ENCODE data around the gene SH3D21. TPM values are rescaled to one million over a fixed set of nuclear protein-coding genes. Genes with fewer than 3 reads are reported as not detected.
A peak's percentile ranks its signal among the peaks of the same experiment; 100 is the strongest.

The SH3D21 gene
- total RNA-seq, 2 experiments from 2014 or later: 1.9 to 2.6 TPM

- Histone ChIP-seq H3K9me3 (ENCODE audit: control insufficient read depth in 1 of 2, insufficient read depth in 1 of 2, low read length in 2 of 2) (no peaks in the 10 kb centered on the region), H3K36me3 (ENCODE audit: insufficient read depth, low read length) (peaks cover 39% of the 10 kb centered on the region), H3K4me1 (ENCODE audit: insufficient read depth, low read length) (peaks cover 26% of the 10 kb centered on the region), H3K27me3 (ENCODE audit: control insufficient read depth in 1 of 2, insufficient read depth in 2 of 2, low read length in 2 of 2) (no peaks in the 10 kb centered on the region), H3K27ac (ENCODE audit: low read depth in 1 of 2, low read length in 2 of 2) (peak overlapping the region in 1 of 2 donors; percentile 0), H3K4me3 (ENCODE audit: low read length) (no peak overlapping the region)
- POLR2A ChIA-PET: no interaction called here
- Mint-ChIP-seq H3K4me3 (no peak overlapping the region), H3K27me3 (no peaks in the 10 kb centered on the region), H3K9me3 (no peaks in the 10 kb centered on the region), H3K27ac (no peak overlapping the region), H3K36me3 (ENCODE audit: low read depth) (peaks cover 35% of the 10 kb centered on the region), H3K4me1 (ENCODE audit: low read depth) (peaks cover 19% of the 10 kb centered on the region)
- TF ChIP-seq CTCF (IDR thresholded peaks at IDR 0.05): no peak
- intact Hi-C loops (cut with DNase I, micrococcal nuclease): loop anchor here in 1 of 2 experiments (10.0 kb wide), 1 partner anchor 1454 kb away; no protein-coding TSS in a partner anchor
- CTCF ChIA-PET: no interaction called here
- DNase-seq (no peak), ATAC-seq (ENCODE audit: poor library complexity) (no peak)
Observed at GRCh38 chr1:36339215-36339614, 33.0 kb downstream of the SH3D21 start.

GRCh38 chr1:36339615-36340014, 33.4 kb downstream of the SH3D21 start:
- no peaks in the 10 kb centered on the region for H3K9me3 ChIP-seq (ENCODE audit: control insufficient read depth in 1 of 2, insufficient read depth in 1 of 2, low read length in 2 of 2)
- no peak for TF ChIP-seq CTCF (IDR thresholded peaks at IDR 0.05)
- H3K27ac Mint-ChIP-seq: no peak overlapping the region
- H3K36me3 Mint-ChIP-seq (ENCODE audit: low read depth): peaks cover 39% of the 10 kb centered on the region
- no peaks in the 10 kb centered on the region for H3K9me3 Mint-ChIP-seq
- DNase-seq: no peak
- H3K4me1 ChIP-seq (ENCODE audit: insufficient read depth, low read length): peaks cover 26% of the 10 kb centered on the region
- ChIA-PET CTCF (no interaction called here), POLR2A (no interaction called here)
- H3K27me3 Mint-ChIP-seq: no peaks in the 10 kb centered on the region
- no peak overlapping the region for H3K4me3 ChIP-seq (ENCODE audit: low read length)
- ATAC-seq (ENCODE audit: poor library complexity): no peak
- H3K27me3 ChIP-seq (ENCODE audit: control insufficient read depth in 1 of 2, insufficient read depth in 2 of 2, low read length in 2 of 2): no peaks in the 10 kb centered on the region
- peaks cover 19% of the 10 kb centered on the region for H3K4me1 Mint-ChIP-seq (ENCODE audit: low read depth)
- intact Hi-C loops (cut with DNase I, micrococcal nuclease): loop anchor here in 1 of 2 experiments (5.0 to 10.0 kb wide), 2 partner anchors 43 to 1455 kb away; no protein-coding TSS in a partner anchor
- H3K36me3 ChIP-seq (ENCODE audit: insufficient read depth, low read length): peaks cover 43% of the 10 kb centered on the region
- no peak overlapping the region for H3K27ac ChIP-seq (ENCODE audit: low read depth in 1 of 2, low read length in 2 of 2)
- H3K4me3 Mint-ChIP-seq: no peak overlapping the region

GRCh38 chr1:36341626-36342320, 35.6 kb downstream of the SH3D21 start:
- no peak for DNase-seq
- H3K27me3 ChIP-seq (ENCODE audit: control insufficient read depth in 1 of 2, insufficient read depth in 2 of 2, low read length in 2 of 2): no peaks in the 10 kb centered on the region
- TF ChIP-seq CTCF (IDR thresholded peaks at IDR 0.05): no peak
- no peak overlapping the region for H3K27ac Mint-ChIP-seq
- H3K36me3 Mint-ChIP-seq (ENCODE audit: low read depth): peaks cover 57% of the 10 kb centered on the region
- H3K4me3 ChIP-seq (ENCODE audit: low read length): no peak overlapping the region
- no peaks in the 10 kb centered on the region for H3K9me3 ChIP-seq (ENCODE audit: control insufficient read depth in 1 of 2, insufficient read depth in 1 of 2, low read length in 2 of 2)
- ChIA-PET POLR2A (interaction anchor here (0.7 to 2.9 kb wide), 5 partner anchors 9 to 56 kb away, joined by 4 to 28 read pairs (median 5); partner anchors contain the start of genes LSM10 and STK40), CTCF (interaction anchor here (0.8 to 2.1 kb wide), 15 partner anchors 9 to 192 kb away, joined by 3 to 43 read pairs (median 6); partner anchors contain the start of genes SH3D21 and TRAPPC3)
- intact Hi-C loops (cut with DNase I, micrococcal nuclease): loop anchor here (1.0 to 5.0 kb wide), 4 partner anchors 28 to 80 kb away; no protein-coding TSS in a partner anchor
- H3K27ac ChIP-seq (ENCODE audit: low read depth in 1 of 2, low read length in 2 of 2): no peak overlapping the region
- peaks cover 26% of the 10 kb centered on the region for H3K4me1 ChIP-seq (ENCODE audit: insufficient read depth, low read length)
- no peak overlapping the region for H3K4me3 Mint-ChIP-seq
- ATAC-seq (ENCODE audit: poor library complexity): no peak
- H3K4me1 Mint-ChIP-seq (ENCODE audit: low read depth): peaks cover 19% of the 10 kb centered on the region
- H3K27me3 Mint-ChIP-seq: no peaks in the 10 kb centered on the region
- H3K36me3 ChIP-seq (ENCODE audit: insufficient read depth, low read length): peaks cover 62% of the 10 kb centered on the region
- no peaks in the 10 kb centered on the region for H3K9me3 Mint-ChIP-seq
